Suprapubic skin (tissue), 3 donors: Measurements from ENCODE around the gene KIAA1671.

ENCODE experiments used
- EP300 ChIP-seq: sonication (generic); formaldehyde crosslinking; IDR thresholded peaks from one replicate; pipeline ENCODE4 v1.6.1; 2017; ENCODE audit warnings: antibody characterized with exemption
- POLR2A ChIP-seq, 2 donors: fragments of 450-650 bp; IDR thresholded peaks; one replicate each; pipeline ENCODE4 v1.6.1; 2017; ENCODE audit warnings: antibody characterized with exemption in 2 of 2, mild to moderate bottlenecking in 2 of 2, moderate library complexity in 2 of 2
- TF ChIP-seq, protein P1 (sequence below), 2 donors: fragments of 200-600 bp in 1 of 2; fragments of 450-650 bp in 1 of 2; sonication (generic) in 1 of 2; IDR thresholded peaks; one replicate each; pipeline ENCODE4 v1.5.1; 2016 to 2019; ENCODE audit warnings: antibody characterized with exemption in 2 of 2, mild to moderate bottlenecking in 1 of 2, moderate library complexity in 1 of 2

DNA sequence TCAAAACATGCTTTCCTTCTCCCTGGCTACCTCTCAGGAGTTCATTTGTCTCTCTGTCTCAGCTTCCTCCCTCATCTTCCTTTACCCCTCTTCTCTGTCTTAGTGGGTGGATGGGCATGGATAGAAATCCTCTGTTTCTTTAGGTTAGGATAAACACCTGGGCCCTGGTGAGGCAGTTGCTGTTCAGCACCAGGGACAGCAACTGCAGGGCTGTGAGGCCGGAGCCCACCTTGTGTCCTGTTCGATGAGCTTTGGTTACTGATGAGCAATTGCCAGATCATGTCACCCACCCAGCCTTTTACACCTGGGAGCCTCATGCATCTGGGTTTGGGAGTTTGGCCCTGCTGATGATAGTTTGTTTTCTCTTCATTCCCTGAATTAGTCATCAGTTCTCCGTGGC, 241.0 kb downstream of the KIAA1671 start:
- TF ChIP-seq, protein P1, sequence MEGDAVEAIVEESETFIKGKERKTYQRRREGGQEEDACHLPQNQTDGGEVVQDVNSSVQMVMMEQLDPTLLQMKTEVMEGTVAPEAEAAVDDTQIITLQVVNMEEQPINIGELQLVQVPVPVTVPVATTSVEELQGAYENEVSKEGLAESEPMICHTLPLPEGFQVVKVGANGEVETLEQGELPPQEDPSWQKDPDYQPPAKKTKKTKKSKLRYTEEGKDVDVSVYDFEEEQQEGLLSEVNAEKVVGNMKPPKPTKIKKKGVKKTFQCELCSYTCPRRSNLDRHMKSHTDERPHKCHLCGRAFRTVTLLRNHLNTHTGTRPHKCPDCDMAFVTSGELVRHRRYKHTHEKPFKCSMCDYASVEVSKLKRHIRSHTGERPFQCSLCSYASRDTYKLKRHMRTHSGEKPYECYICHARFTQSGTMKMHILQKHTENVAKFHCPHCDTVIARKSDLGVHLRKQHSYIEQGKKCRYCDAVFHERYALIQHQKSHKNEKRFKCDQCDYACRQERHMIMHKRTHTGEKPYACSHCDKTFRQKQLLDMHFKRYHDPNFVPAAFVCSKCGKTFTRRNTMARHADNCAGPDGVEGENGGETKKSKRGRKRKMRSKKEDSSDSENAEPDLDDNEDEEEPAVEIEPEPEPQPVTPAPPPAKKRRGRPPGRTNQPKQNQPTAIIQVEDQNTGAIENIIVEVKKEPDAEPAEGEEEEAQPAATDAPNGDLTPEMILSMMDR (IDR thresholded peaks at IDR 0.05), result no peak
- TF ChIP-seq EP300 (no peak), POLR2A (IDR thresholded peaks at IDR 0.05) (no peak)
